Measurements from ENCODE around the gene TBPL1.

DNA sequence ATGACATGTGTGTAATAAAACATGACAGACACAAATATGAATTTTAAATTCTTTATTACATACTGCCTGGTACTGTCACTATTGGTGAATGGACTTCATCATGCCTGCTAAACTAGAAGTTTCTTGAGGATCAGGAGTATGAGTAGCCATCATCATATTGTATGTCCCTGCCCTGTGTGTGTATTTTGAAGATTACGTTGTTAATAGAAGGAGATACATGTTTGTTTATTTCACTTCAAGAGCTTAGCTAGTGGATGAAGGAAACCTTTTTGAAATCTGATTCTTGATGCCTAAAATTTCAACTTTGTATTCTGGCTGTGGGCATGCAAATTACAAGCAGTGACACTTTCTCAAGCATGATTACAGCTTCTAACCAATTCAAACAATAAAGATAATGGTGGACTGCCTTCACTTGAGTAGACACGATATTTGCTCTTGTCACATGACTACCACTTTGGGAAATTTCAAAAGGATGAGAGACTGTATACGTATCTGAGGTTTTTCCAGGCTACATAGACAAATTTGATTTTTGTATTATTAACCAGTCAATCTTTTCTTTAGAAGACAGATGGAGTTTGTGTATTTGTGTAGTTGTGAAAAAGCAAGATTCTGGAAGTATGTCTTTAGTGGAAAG lies 3.5 kb downstream of the TBPL1 start:
- TF ChIP-seq CTCF (IDR thresholded peaks at IDR 0.05) (no peak), POLR2A (IDR thresholded peaks at IDR 0.05) (no peak)
